ENCODE results near the gene WASF2.

Gene WASF2

GRCh38 chr1:27427816-27428315, 62.1 kb downstream of the WASF2 start:
- H3K4me3 ChIP-seq (replicated peaks in 1 of 2; ENCODE audit: low read depth in 2 of 2, low read length in 2 of 2) = no peak overlapping the region

GRCh38 chr1:27427329-27427728, 62.6 kb downstream of the WASF2 start:
- no peak for TF ChIP-seq CTCF (IDR thresholded peaks at IDR 0.05; ENCODE audit: low read depth, low read length)
- DNase-seq (ENCODE audit: low read depth in 2 of 2) = no peak

More at GRCh38 chr1:27427816-27428315, 62.1 kb downstream of the WASF2 start:
- no peak for DNase-seq (ENCODE audit: low read depth in 2 of 2)
- no peak for TF ChIP-seq CTCF (IDR thresholded peaks at IDR 0.05; ENCODE audit: low read depth, low read length)

GRCh38 chr1:27423709-27424108, 66.3 kb downstream of the WASF2 start:
- H3K4me3 ChIP-seq (replicated peaks in 1 of 2; ENCODE audit: low read depth in 2 of 2, low read length in 2 of 2) = no peak overlapping the region
- no peak for TF ChIP-seq CTCF (IDR thresholded peaks at IDR 0.05; ENCODE audit: low read depth, low read length)
- DNase-seq (ENCODE audit: low read depth in 2 of 2) = no peak

More at GRCh38 chr1:27427329-27427728, 62.6 kb downstream of the WASF2 start:
- no peak overlapping the region for H3K4me3 ChIP-seq (replicated peaks in 1 of 2; ENCODE audit: low read depth in 2 of 2, low read length in 2 of 2)

- TF ChIP-seq CTCF (IDR thresholded peaks at IDR 0.05; ENCODE audit: low read depth, low read length) = no peak
- peak; percentile 96 to 97 for DNase-seq (ENCODE audit: low read depth in 2 of 2)
- no peak overlapping the region for H3K4me3 ChIP-seq (replicated peaks in 1 of 2; ENCODE audit: low read depth in 2 of 2, low read length in 2 of 2)
Observed at GRCh38 chr1:27418326-27419185, 71.4 kb downstream of the WASF2 start.

- DNase-seq (ENCODE audit: low read depth in 2 of 2) = no peak
Observed at GRCh38 chr1:27417713-27418112, 72.3 kb downstream of the WASF2 start.

DNA sequence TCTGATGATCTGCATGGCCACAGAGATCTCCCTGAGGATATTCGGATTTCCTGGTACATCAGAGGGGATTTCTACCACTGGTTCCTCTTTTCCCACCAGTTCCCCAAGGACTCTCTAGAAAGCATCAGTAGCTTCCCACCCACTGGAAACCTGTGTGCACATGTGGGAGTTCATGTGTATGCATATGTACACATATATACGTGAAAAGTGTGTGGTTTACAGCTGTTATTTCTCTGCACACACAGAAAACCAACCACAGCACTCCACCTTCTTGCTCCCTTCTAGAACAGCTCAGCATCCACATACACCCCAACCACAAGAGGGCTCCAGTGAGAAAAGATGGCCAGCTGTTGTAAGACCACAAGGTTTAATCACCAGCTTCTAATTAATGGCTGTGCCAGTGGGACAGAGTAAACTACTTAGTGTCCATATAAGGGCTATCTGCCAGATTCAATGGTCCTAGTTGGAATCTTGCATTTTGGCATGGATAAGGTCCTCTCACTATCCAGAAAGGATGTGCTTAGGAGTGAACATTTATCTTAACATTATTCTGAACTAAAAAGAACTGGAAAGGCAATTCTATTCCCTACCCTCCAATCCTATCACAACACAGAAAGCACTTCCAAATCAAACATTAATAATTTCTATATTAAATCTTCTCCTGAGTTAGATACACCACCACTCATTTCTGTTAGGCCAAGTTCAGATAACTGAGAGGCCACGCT, 73.4 kb downstream of the WASF2 start:
- no peak overlapping the region for H3K4me3 ChIP-seq (replicated peaks in 1 of 2; ENCODE audit: low read depth in 2 of 2, low read length in 2 of 2)
- TF ChIP-seq CTCF (IDR thresholded peaks at IDR 0.05; ENCODE audit: low read depth, low read length) = peak; percentile 78
- DNase-seq (ENCODE audit: low read depth in 2 of 2) = peak; percentile 82

More at GRCh38 chr1:27417713-27418112, 72.3 kb downstream of the WASF2 start:
- TF ChIP-seq CTCF (IDR thresholded peaks at IDR 0.05; ENCODE audit: low read depth, low read length) = no peak
- no peak overlapping the region for H3K4me3 ChIP-seq (replicated peaks in 1 of 2; ENCODE audit: low read depth in 2 of 2, low read length in 2 of 2)
